ENCODE measurements around the gene ANKRD55.
"Not testable (repeated sequence)": the region's sequence is repeated elsewhere in the genome, so short reads cannot be mapped to it uniquely, and the experiment has no call there.

GRCh38 chr5:56257763-56258529, 24.8 kb upstream of the ANKRD55 start:
- TF ChIP-seq POLR2A, CTCF (IDR thresholded peaks at IDR 0.05): not testable (repeated sequence)
